ENCODE results near the gene KLHDC10.
"Not testable (repeated sequence)": the region's sequence is repeated elsewhere in the genome, so short reads cannot be mapped to it uniquely, and the experiment has no call there.

KLHDC10 gene

GRCh38 chr7:130156140-130156539, 85.8 kb downstream of the KLHDC10 start:
- DNase-seq (ENCODE audit: low spot score), result no peak

GRCh38 chr7:130157700-130158099, 87.4 kb downstream of the KLHDC10 start:
- no peak for DNase-seq (ENCODE audit: low spot score)

GRCh38 chr7:130160023-130160422, 89.7 kb downstream of the KLHDC10 start:
- no peak for DNase-seq (ENCODE audit: low spot score)

- no peak for DNase-seq (ENCODE audit: low spot score)
Measured at GRCh38 chr7:130160455-130160854, 90.1 kb downstream of the KLHDC10 start.

GRCh38 chr7:130162196-130162595, 91.9 kb downstream of the KLHDC10 start:
- DNase-seq (ENCODE audit: low spot score), result no peak

- DNase-seq (ENCODE audit: low spot score), result no peak
Measured at GRCh38 chr7:130174237-130174959, 104.1 kb downstream of the KLHDC10 start.

- DNase-seq (ENCODE audit: low spot score), result no peak
Measured at GRCh38 chr7:130178251-130178650, 107.9 kb downstream of the KLHDC10 start.

GRCh38 chr7:130179631-130180030, 109.3 kb downstream of the KLHDC10 start:
- DNase-seq (ENCODE audit: low spot score), result no peak

- no peak for DNase-seq (ENCODE audit: low spot score)
Measured at GRCh38 chr7:130180571-130181262, 110.4 kb downstream of the KLHDC10 start.

GRCh38 chr7:130181263-130181605, 110.9 kb downstream of the KLHDC10 start:
- DNase-seq (ENCODE audit: low spot score), result no peak

GRCh38 chr7:130182990-130183389, 112.7 kb downstream of the KLHDC10 start:
- DNase-seq (ENCODE audit: low spot score), result no peak

GRCh38 chr7:130184349-130184748, 114.0 kb downstream of the KLHDC10 start:
- not testable (repeated sequence) for DNase-seq (ENCODE audit: low spot score)

All from ecto neural progenitor cell (in vitro differentiated cells).